HCT116 (cell line): ENCODE measurements around the gene RTL9. TPM values are rescaled to one million over a fixed set of nuclear protein-coding genes. Genes with fewer than 3 reads are reported as not detected.

Experiments used
- ATAC-seq: fragments of 200-7000 bp; cut with Tn5 transposase; 2 replicates; pipeline ENCODE4 v1.9.1; 2020; ENCODE audit warnings: mild to moderate bottlenecking, moderate library complexity
- BruUV-seq: library from RNA; stranded (reverse); fragments of 400-500 nt; replicated peaks from 2 replicates; lab custom pipeline; 2021; lab: Mats Ljungman, UMichigan
- CTCF ChIA-PET: fragments of 300-600 bp; sonication (Branson Sonifier 250); formaldehyde crosslinking; loops from one replicate; lab custom pipeline; 2021; ENCODE audit warnings: antibody characterized with exemption; lab: Charles Lee
- POLR2A ChIA-PET: fragments of 300-600, 350-600 bp; sonication (Branson Sonifier 250); formaldehyde crosslinking; loops from one replicate; lab custom pipeline; 2021; ENCODE audit warnings: antibody characterized with exemption; lab: Charles Lee
- RAD21 ChIA-PET, 2 experiments: fragments of 300-600 bp; sonication (Branson Sonifier 250); formaldehyde crosslinking; loops; one replicate each; lab custom pipeline; 2023; ENCODE audit warnings: low total read pairs in 2 of 2; ENCODE audit not compliant: uncharacterized antibody in 2 of 2, unreplicated experiment in 2 of 2, low non-redundant PET in 1 of 2; lab: Charles Lee
- DNase-seq: peaks from one replicate; pipeline ENCODE4 v3.0.0-alpha.2; 2010; ENCODE audit warnings: low read depth, low spot score
- H2AFZ ChIP-seq: fragments of 200-600 bp; shearing (Covaris generic), sonication (generic); 2 replicates; pipeline ENCODE4 v1.6.1; 2017; ENCODE audit warnings: low read depth, mixed run types, mixed read lengths, antibody characterized with exemption, low read length; ENCODE audit not compliant: poor library complexity, severe bottlenecking
- H3K27ac ChIP-seq: 2 replicates; pipeline ENCODE4 v1.5.1; 2012; ENCODE audit warnings: low read depth, low read length
- H3K27me3 ChIP-seq: fragments of 200-600 bp; sonication (generic); 2 replicates; pipeline ENCODE4 v1.6.1; 2016; ENCODE audit warnings: mixed run types, low read length, mixed read lengths; ENCODE audit not compliant: insufficient read depth
- H3K36me3 ChIP-seq, 2 experiments: fragments of 200-500 bp in 1 of 2; fragments of 200-600 bp in 1 of 2; sonication (Bioruptor generic) in 1 of 2; sonication (generic) in 1 of 2; 2 replicates each; pipeline versions ENCODE4 v1.5.1 to v1.6.1; 2014 to 2016; ENCODE audit warnings: low read length in 2 of 2, inconsistent platforms in 1 of 2, mixed read lengths in 1 of 2, mixed run types in 1 of 2; ENCODE audit not compliant: insufficient read depth in 2 of 2, control insufficient read depth in 1 of 2
- H3K4me1 ChIP-seq, 2 experiments: fragments of 200-600 bp in 1 of 2; sonication (generic) in 1 of 2; 2 replicates each; pipeline versions ENCODE4 v1.5.1 to v1.6.1; 2012 to 2017; ENCODE audit warnings: low read length in 2 of 2, inconsistent platforms in 1 of 2, mild to moderate bottlenecking in 1 of 2, mixed read lengths in 1 of 2, mixed run types in 1 of 2, moderate library complexity in 1 of 2; ENCODE audit not compliant: insufficient read depth in 2 of 2, control insufficient read depth in 1 of 2
- H3K4me2 ChIP-seq: fragments of 200-600 bp; sonication (generic); 2 replicates; pipeline ENCODE4 v1.6.1; 2017; ENCODE audit warnings: mixed run types, low read length, mixed read lengths
- H3K4me3 ChIP-seq, 2 experiments: fragments of 200-600 bp in 1 of 2; sonication (generic) in 1 of 2; replicated peaks in 1 of 2; 2 replicates each; pipeline ENCODE4 v1.5.1; 2011 to 2016; ENCODE audit warnings: low read length in 2 of 2, control low read depth in 1 of 2, low read depth in 1 of 2, mild to moderate bottlenecking in 1 of 2, mixed read lengths in 1 of 2, mixed run types in 1 of 2
- H3K79me2 ChIP-seq: fragments of 200-600 bp; sonication (generic); 2 replicates; pipeline ENCODE4 v1.6.1; 2017; ENCODE audit warnings: mild to moderate bottlenecking, mixed run types, low read length, moderate library complexity, mixed read lengths; ENCODE audit not compliant: insufficient read depth
- H3K9ac ChIP-seq: fragments of 200-600 bp; sonication (generic); 2 replicates; pipeline ENCODE4 v1.6.1; 2016; ENCODE audit warnings: low read length, mixed read lengths
- H3K9me2 ChIP-seq: fragments of 200-600 bp; sonication (generic), shearing (Covaris generic); 2 replicates; pipeline ENCODE4 v1.6.1; 2017; ENCODE audit warnings: mixed run types, mild to moderate bottlenecking, moderate library complexity; ENCODE audit not compliant: insufficient read depth
- H3K9me3 ChIP-seq, 2 experiments: fragments of 200-500 bp in 1 of 2; fragments of 200-600 bp in 1 of 2; sonication (Bioruptor generic) in 1 of 2; sonication (generic) in 1 of 2; 2 replicates each; pipeline ENCODE4 v1.6.1; 2014 to 2017; ENCODE audit warnings: low read length in 2 of 2, mixed read lengths in 2 of 2, inconsistent platforms in 1 of 2, low read depth in 1 of 2, mild to moderate bottlenecking in 1 of 2, mixed run types in 1 of 2, moderate library complexity in 1 of 2; ENCODE audit not compliant: control insufficient read depth in 1 of 2, insufficient read depth in 1 of 2
- H4K20me1 ChIP-seq: fragments of 200-600 bp; sonication (generic), shearing (Covaris generic); 2 replicates; pipeline ENCODE4 v1.6.1; 2017; ENCODE audit warnings: mixed run types, mild to moderate bottlenecking, moderate library complexity; ENCODE audit not compliant: insufficient read depth
- CBX3 ChIP-seq: IDR thresholded peaks from 2 replicates; pipeline ENCODE4 v1.6.1; 2012; ENCODE audit warnings: low read depth
- EGR1 ChIP-seq: IDR thresholded peaks from 2 replicates; pipeline ENCODE4 v1.6.1; 2012; ENCODE audit warnings: low read depth
- ELF1 ChIP-seq: IDR thresholded peaks from 2 replicates; pipeline ENCODE4 v1.6.1; 2012; ENCODE audit warnings: low read depth, borderline replicate concordance
- EZH2 ChIP-seq: fragments of 200-600 bp; sonication (generic); IDR thresholded peaks from 2 replicates; pipeline ENCODE4 v1.6.1; 2017; ENCODE audit warnings: antibody characterized with exemption, mixed run types
- EZH2phosphoT487 ChIP-seq: fragments of 200-600 bp; IDR thresholded peaks from 2 replicates; pipeline ENCODE4 v1.6.1; 2018; ENCODE audit warnings: antibody characterized with exemption, borderline replicate concordance
- JUND ChIP-seq: IDR thresholded peaks from 2 replicates; pipeline ENCODE4 v1.6.1; 2012
- POLR2A ChIP-seq: IDR thresholded peaks from 2 replicates; pipeline ENCODE4 v1.7.0; 2011; ENCODE audit warnings: borderline replicate concordance; ENCODE audit not compliant: insufficient read depth, insufficient read length; ENCODE audit errors: extremely low read depth
- POLR2AphosphoS5 ChIP-seq: IDR thresholded peaks from 2 replicates; pipeline ENCODE4 v1.6.1; 2011; ENCODE audit warnings: mild to moderate bottlenecking, low read depth, low read length, moderate library complexity
- RAD21 ChIP-seq: IDR thresholded peaks from 2 replicates; pipeline ENCODE4 v1.6.1; 2012; ENCODE audit warnings: low read depth, mild to moderate bottlenecking
- REST ChIP-seq: IDR thresholded peaks from 2 replicates; pipeline ENCODE4 v1.6.1; 2012; ENCODE audit warnings: low read depth
- SIN3A ChIP-seq: IDR thresholded peaks from 2 replicates; pipeline ENCODE4 v1.6.1; 2012; ENCODE audit warnings: low read depth
- SP1 ChIP-seq: IDR thresholded peaks from 2 replicates; pipeline ENCODE4 v1.6.1; 2012; ENCODE audit warnings: low read depth
- SRF ChIP-seq: IDR thresholded peaks from 2 replicates; pipeline ENCODE4 v1.6.1; 2012; ENCODE audit warnings: low read depth
- YY1 ChIP-seq: IDR thresholded peaks from 2 replicates; pipeline ENCODE4 v1.6.1; 2011; ENCODE audit warnings: low read length, low read depth, moderate library complexity, mild to moderate bottlenecking; ENCODE audit not compliant: insufficient replicate concordance; ENCODE audit errors: extremely low read depth
- ZBTB33 ChIP-seq: IDR thresholded peaks from 2 replicates; pipeline ENCODE4 v1.6.1; 2011; ENCODE audit warnings: mild to moderate bottlenecking, low read length, moderate library complexity; ENCODE audit not compliant: insufficient replicate concordance; ENCODE audit errors: extremely low read depth
- ZFX ChIP-seq: fragments of 450-650 bp; IDR thresholded peaks from 2 replicates; pipeline ENCODE4 v1.6.1; 2017
- ZNF274 ChIP-seq: fragments of 200-500 bp; sonication (Bioruptor generic); IDR thresholded peaks from 2 replicates; pipeline ENCODE4 v1.6.1; 2014; ENCODE audit warnings: mild to moderate bottlenecking, low read depth, low read length, inconsistent platforms
- intact Hi-C: fragments of 100-400 bp; cut with micrococcal nuclease; formaldehyde crosslinking; loops from 2 replicates; pipeline ENCODE4 v1.10.0; 2022
- total RNA-seq: library from RNA; stranded (reverse); gene quantifications from one replicate; pipeline ENCODE4 v1.2.1, GENCODE V29; 2021; ENCODE audit not compliant: unreplicated experiment

Gene RTL9
- total RNA-seq, 1 experiment from 2014 or later, result 0.10 TPM

- ATAC-seq (peak; percentile 53), DNase-seq (no peak)
- TF ChIP-seq ZFX (no peak), JUND (no peak), SP1 (no peak), ELF1 (no peak), SRF (no peak), POLR2A (no peak), ZNF274 (no peak), EZH2 (no peak), POLR2AphosphoS5 (no peak), CBX3 (no peak), REST (no peak), SIN3A (no peak), RAD21 (no peak), EZH2phosphoT487 (no peak), YY1 (no peak), ZBTB33 (no peak), EGR1 (no peak)
- peak overlapping the region; percentile 77 for H3K4me2 ChIP-seq
- H3K4me3 ChIP-seq, result peak overlapping the region; percentile 42 to 75
- POLR2A ChIA-PET, result no interaction called here
- intact Hi-C loops, result loop anchor here (5.0 to 10.0 kb wide), 3 partner anchors 89 to 404 kb away; no protein-coding TSS in a partner anchor
- H4K20me1 ChIP-seq, result no peaks in the 10 kb centered on the region
- H3K36me3 ChIP-seq, result no peaks in the 10 kb centered on the region
- H3K27ac ChIP-seq, result no peak overlapping the region
- H3K27me3 ChIP-seq, result no peaks in the 10 kb centered on the region
- no TSS peak for BruUV-seq
- H3K9me3 ChIP-seq, result no peaks in the 10 kb centered on the region
- peaks cover 29% of the 10 kb centered on the region for H3K79me2 ChIP-seq
- RAD21 ChIA-PET, result no interaction called here
- peak overlapping the region; percentile 35 for H2AFZ ChIP-seq
- CTCF ChIA-PET, result no interaction called here
- peak overlapping the region; percentile 60 for H3K9ac ChIP-seq
- peaks cover 0 to 14% of the 10 kb centered on the region in 2 experiments; a peak in 1 of 4 replicates for H3K4me1 ChIP-seq
- H3K9me2 ChIP-seq, result no peaks in the 10 kb centered on the region
Measured at GRCh38 chrX:110318664-110318968, 40.0 kb upstream of the RTL9 start.
